K562 (cell line): ENCODE data around the gene NDUFA13. TPM values are rescaled to one million over a fixed set of nuclear protein-coding genes. Genes with fewer than 3 reads are reported as not detected.

ENCODE experiments used
- ATAC-seq: fragments of 200-7000 bp; cut with Tn5 transposase; 3 replicates; pipeline ENCODE4 v1.9.1; 2020; ENCODE audit warnings: moderate library complexity
- BruUV-seq: library from RNA; stranded (reverse); fragments of 400-500 nt; replicated peaks from 2 replicates; lab custom pipeline; 2021; lab: Mats Ljungman, UMichigan
- CTCF ChIA-PET: fragments of 300-600 bp; formaldehyde crosslinking; extraction: SDS; loops from one replicate; lab custom pipeline; 2021; ENCODE audit warnings: low intra/inter-chr PET ratio; lab: Yijun Ruan, JAX
- POLR2A ChIA-PET: fragments of 300-600, 350-650 bp; sonication (Branson Sonifier 250); formaldehyde crosslinking; extraction: SDS; loops from one replicate; lab custom pipeline; 2021; ENCODE audit warnings: antibody characterized with exemption, inconsistent platforms; lab: Yijun Ruan, JAX
- DNase-seq, 4 experiments: peaks; one replicate each; pipeline versions ENCODE4 v3.0.0 to v3.0.0-alpha.2; 2011 to 2018; ENCODE audit warnings: low spot score in 3 of 4, mixed read lengths in 3 of 4; ENCODE audit errors: extremely low read depth in 1 of 4
- FAIRE-seq: peaks from 2 replicates; lab custom pipeline; 2011; peaks lifted over from hg19 to GRCh38; lab: Jason Lieb, UNC
- H2AFZ ChIP-seq: 2 replicates; pipeline ENCODE4 v1.6.0; 2011; ENCODE audit warnings: low read depth, low read length, control low read depth, inconsistent platforms
- H3K27ac ChIP-seq: fragments of 200-600 bp; 3 replicates; pipeline ENCODE4 v1.8.0; 2011; ENCODE audit warnings: low read depth, mild to moderate bottlenecking, control low read depth, inconsistent platforms, low read length, moderate library complexity, mixed read lengths; ENCODE audit errors: extremely low read depth
- H3K27me3 ChIP-seq, 2 experiments: fragments of 300-600 bp in 1 of 2; 2 replicates in 1 of 2; 3 replicates in 1 of 2; pipeline versions ENCODE4 v1.6.0 to v1.8.0; 2011; ENCODE audit warnings: inconsistent platforms in 2 of 2, low read length in 2 of 2, mild to moderate bottlenecking in 1 of 2, mixed read lengths in 1 of 2, moderate library complexity in 1 of 2; ENCODE audit not compliant: control insufficient read depth in 2 of 2, insufficient read depth in 2 of 2
- H3K36me3 ChIP-seq: fragments of 300-600 bp; 3 replicates; pipeline ENCODE4 v1.8.0; 2011; ENCODE audit warnings: mild to moderate bottlenecking, low read length, inconsistent platforms; ENCODE audit not compliant: control insufficient read depth, insufficient read depth
- H3K4me1 ChIP-seq, 2 experiments: fragments of 200-600 bp in 1 of 2; replicated peaks in 1 of 2; 2 replicates in 1 of 2; 3 replicates in 1 of 2; pipeline versions ENCODE4 v1.5.1 to v1.8.0; 2011; ENCODE audit warnings: inconsistent platforms in 2 of 2, low read length in 2 of 2, mild to moderate bottlenecking in 1 of 2, mixed read lengths in 1 of 2, moderate library complexity in 1 of 2; ENCODE audit not compliant: control insufficient read depth in 2 of 2, insufficient read depth in 2 of 2
- H3K4me2 ChIP-seq: 2 replicates; pipeline ENCODE4 v1.6.1; 2011; ENCODE audit warnings: low read length, control low read depth, inconsistent platforms, mixed read lengths; ENCODE audit not compliant: insufficient read depth
- H3K4me3 ChIP-seq: fragments of 200-600 bp; sonication (generic), shearing (Covaris generic); 2 replicates; pipeline ENCODE4 v1.5.1; 2016; ENCODE audit warnings: control low read depth, inconsistent platforms
- H3K79me2 ChIP-seq: fragments of 200-600 bp; 3 replicates; pipeline ENCODE4 v1.8.0; 2011; ENCODE audit warnings: low read length, inconsistent platforms; ENCODE audit not compliant: control insufficient read depth, insufficient read depth
- H3K9ac ChIP-seq, 2 experiments: 2 replicates each; pipeline versions ENCODE4 v1.6.0 to v1.6.1; 2011; ENCODE audit warnings: low read depth in 2 of 2, low read length in 2 of 2, control low read depth in 1 of 2, inconsistent platforms in 1 of 2, mild to moderate bottlenecking in 1 of 2, mixed read lengths in 1 of 2; ENCODE audit not compliant: insufficient read depth in 1 of 2
- H3K9me1 ChIP-seq: one replicate; pipeline ENCODE4 v1.6.0; 2011; ENCODE audit warnings: inconsistent platforms, mild to moderate bottlenecking, low read length, moderate library complexity; ENCODE audit not compliant: control insufficient read depth, insufficient read depth
- H3K9me3 ChIP-seq: replicated peaks from 2 replicates; pipeline ENCODE4 v1.5.1; 2011; ENCODE audit warnings: low read depth, low read length, inconsistent platforms; ENCODE audit not compliant: control insufficient read depth, insufficient read depth
- H4K20me1 ChIP-seq: replicated peaks from 2 replicates; pipeline ENCODE4 v1.6.1; 2011; ENCODE audit warnings: low read length, inconsistent platforms, mixed read lengths; ENCODE audit not compliant: control insufficient read depth, insufficient read depth
- CREBBP ChIP-seq: IDR thresholded peaks from one replicate; pipeline ENCODE4 v1.6.1; 2012; ENCODE audit warnings: low read depth, mild to moderate bottlenecking, control low read depth, inconsistent platforms, low read length
- CTBP1 ChIP-seq: fragments of 450-650 bp; IDR thresholded peaks from 2 replicates; pipeline ENCODE4 v1.6.1; 2016; ENCODE audit warnings: borderline replicate concordance
- HNRNPLL ChIP-seq: fragments of 200-400 bp; formaldehyde crosslinking; IDR thresholded peaks from 2 replicates; pipeline ENCODE4 v1.6.1; 2017; ENCODE audit warnings: low read length, low read depth, mild to moderate bottlenecking; ENCODE audit not compliant: poor library complexity, severe bottlenecking
- KLF1 ChIP-seq: fragments of 450-650 bp; IDR thresholded peaks from 2 replicates; pipeline ENCODE4 v1.6.1; 2016; ENCODE audit warnings: missing genetic modification characterization, missing compliant biosample characterization
- ZBTB43 ChIP-seq: sonication (generic); formaldehyde crosslinking; IDR thresholded peaks from 2 replicates; pipeline ENCODE4 v1.8.0; 2023; ENCODE audit warnings: mild to moderate bottlenecking, missing genetic modification reagents
- ZFP36 ChIP-seq: fragments of 150-350 bp; IDR thresholded peaks from 2 replicates; pipeline ENCODE4 v1.6.1; 2018; ENCODE audit warnings: low read length, low read depth; ENCODE audit not compliant: partially characterized antibody
- WGBS: fragments of 100-300 bp; shearing (Covaris generic); methylation state at CpG from one replicate; pipeline ENCODE4 v1.1.6; 2016; ENCODE audit warnings: low coverage, mixed read lengths; ENCODE audit not compliant: insufficient coverage; ENCODE audit errors: missing lambda C conversion rate; 5-methylcytosine and 5-hydroxymethylcytosine counted together
- in situ Hi-C: fragments of 300-500 bp; cut with MboI; formaldehyde crosslinking; loops from 4 replicates; pipeline ENCODE4 v1.15.0; 2018; ENCODE audit warnings: inconsistent platforms, mixed read lengths
- intact Hi-C: fragments of 100-400 bp; cut with micrococcal nuclease; formaldehyde crosslinking; loops from 2 replicates; pipeline ENCODE4 v1.14.2; 2022
- polyA plus RNA-seq, 8 experiments: library from polyadenylated mRNA; depleted of rRNA in 4 of 8; stranded (reverse) in 5 of 8; unstranded in 3 of 8; fragments of >200 nt; fragmentation: Nextera tagmentation in 2 of 8; fragmentation: Illumina TruSeq in 1 of 8; extraction: Ambion mirVana in 2 of 8; extraction: Trizol in 1 of 8; gene quantifications; 2 replicates each; pipeline versions ENCODE4 v1.2.1 to v1.2.3, GENCODE V29; 2011 to 2014; ENCODE audit warnings: inconsistent platforms in 1 of 8, missing spikeins in 1 of 8
- total RNA-seq, 7 experiments: library from RNA; depleted of rRNA in 6 of 7; stranded (reverse); fragments of >200 nt in 6 of 7; fragmentation: Illumina TruSeq in 2 of 7; extraction: Trizol in 2 of 7; gene quantifications; 2 replicates each; pipeline versions ENCODE4 v1.2.1 to v1.2.3, GENCODE V29; 2011 to 2021; ENCODE audit warnings: low replicate concordance in 1 of 7

NDUFA13 gene
- total and polyA plus RNA-seq, 9 of the 15 experiments (the other 6 are each of a cell fraction or from before 2014, with no cell fraction given), result 146 to 596 (median 429) TPM

GRCh38 chr19:19477705-19478383, 38.2 kb upstream of the NDUFA13 start:
- no peak overlapping the region; the same call in 2 of the 3 replicates for H3K27ac ChIP-seq
- in situ Hi-C loops, result no loop called here
- BruUV-seq, result no TSS peak

GRCh38 chr19:19480688-19481087, 35.3 kb upstream of the NDUFA13 start:
- Histone ChIP-seq H3K9me1 (no peaks in the 10 kb centered on the region), H3K27ac (no peak overlapping the region), H4K20me1 (peaks cover 20% of the 10 kb centered on the region; the same call in 1 of the 2 replicates), H2AFZ (no peak overlapping the region), H3K79me2 (peaks cover 94% of the 10 kb centered on the region), H3K4me2 (no peak overlapping the region), H3K9me3 (no peaks in the 10 kb centered on the region), H3K27me3 (no peaks in the 10 kb centered on the region), H3K36me3 (peaks cover 88% of the 10 kb centered on the region), H3K4me3 (no peak overlapping the region), H3K4me1 (peaks cover 7 to 17% of the 10 kb centered on the region in 2 experiments; a peak in 4 of 5 replicates), H3K9ac (no peak overlapping the region)
- ATAC-seq (no peak), DNase-seq (no peak), FAIRE-seq (no peak)
- BruUV-seq, result no TSS peak
- TF ChIP-seq ZBTB43 (CRISPR knock-in tag) (no peak), HNRNPLL (no peak), CREBBP (no peak), CTBP1 (no peak)
- ChIA-PET POLR2A (interaction anchor here (0.7 kb wide), 1 partner anchor 116 kb away, joined by 3 read pairs; no protein-coding TSS in a partner anchor), CTCF (no interaction called here)
- 93% methylated on average over 5 of the region's 5 CpGs for WGBS
- in situ Hi-C loops (no loop called here), intact Hi-C loops (no loop called here)

More at GRCh38 chr19:19477705-19478383, 38.2 kb upstream of the NDUFA13 start:
- Histone ChIP-seq H4K20me1 (peaks cover 36% of the 10 kb centered on the region; the same call in 1 of the 2 replicates), H3K4me3 (no peak overlapping the region), H3K9me3 (no peaks in the 10 kb centered on the region), H3K36me3 (peaks cover 92% of the 10 kb centered on the region), H3K79me2 (peaks cover 96% of the 10 kb centered on the region), H2AFZ (no peak overlapping the region), H3K9me1 (peaks cover under 1% of the 10 kb centered on the region)
- no peak for FAIRE-seq
- peak; percentile 59 for ATAC-seq
- intact Hi-C loops, result no loop called here
- DNase-seq, result no peak
- TF ChIP-seq KLF1 (tag) (0 out of 2 replicates have a peak, but pooled peaks have one; percentile 31), ZFP36 (no peak)
- TF ChIP-seq, all 486 proteins: peak for 1
- no peaks in the 10 kb centered on the region for H3K27me3 ChIP-seq
- peak overlapping the region in 1 of 2 experiments; percentile 63; a peak in 2 of 4 replicates for H3K9ac ChIP-seq
- WGBS, result 87% methylated on average over 10 of the region's 10 CpGs
- ChIA-PET CTCF (interaction anchor here (1.2 kb wide), 1 partner anchor 117 kb away, joined by 3 read pairs; no protein-coding TSS in a partner anchor), POLR2A (no interaction called here)
- peaks cover 9 to 23% of the 10 kb centered on the region in 2 experiments; a peak in 4 of 5 replicates for H3K4me1 ChIP-seq
- H3K4me2 ChIP-seq, result peak overlapping the region; percentile 27; the same call in 1 of the 2 replicates
